ENCODE measurements around the gene IL17RA. TPM values are rescaled to one million over a fixed set of nuclear protein-coding genes. Genes with fewer than 3 reads are reported as not detected.
"Not testable (repeated sequence)": the region's sequence is repeated elsewhere in the genome, so short reads cannot be mapped to it uniquely, and the experiment has no call there.

The IL17RA gene, protein sequence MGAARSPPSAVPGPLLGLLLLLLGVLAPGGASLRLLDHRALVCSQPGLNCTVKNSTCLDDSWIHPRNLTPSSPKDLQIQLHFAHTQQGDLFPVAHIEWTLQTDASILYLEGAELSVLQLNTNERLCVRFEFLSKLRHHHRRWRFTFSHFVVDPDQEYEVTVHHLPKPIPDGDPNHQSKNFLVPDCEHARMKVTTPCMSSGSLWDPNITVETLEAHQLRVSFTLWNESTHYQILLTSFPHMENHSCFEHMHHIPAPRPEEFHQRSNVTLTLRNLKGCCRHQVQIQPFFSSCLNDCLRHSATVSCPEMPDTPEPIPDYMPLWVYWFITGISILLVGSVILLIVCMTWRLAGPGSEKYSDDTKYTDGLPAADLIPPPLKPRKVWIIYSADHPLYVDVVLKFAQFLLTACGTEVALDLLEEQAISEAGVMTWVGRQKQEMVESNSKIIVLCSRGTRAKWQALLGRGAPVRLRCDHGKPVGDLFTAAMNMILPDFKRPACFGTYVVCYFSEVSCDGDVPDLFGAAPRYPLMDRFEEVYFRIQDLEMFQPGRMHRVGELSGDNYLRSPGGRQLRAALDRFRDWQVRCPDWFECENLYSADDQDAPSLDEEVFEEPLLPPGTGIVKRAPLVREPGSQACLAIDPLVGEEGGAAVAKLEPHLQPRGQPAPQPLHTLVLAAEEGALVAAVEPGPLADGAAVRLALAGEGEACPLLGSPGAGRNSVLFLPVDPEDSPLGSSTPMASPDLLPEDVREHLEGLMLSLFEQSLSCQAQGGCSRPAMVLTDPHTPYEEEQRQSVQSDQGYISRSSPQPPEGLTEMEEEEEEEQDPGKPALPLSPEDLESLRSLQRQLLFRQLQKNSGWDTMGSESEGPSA
- 10 to 100 TPM; 37.8 to 38.7 TPM for total RNA-seq

DNA sequence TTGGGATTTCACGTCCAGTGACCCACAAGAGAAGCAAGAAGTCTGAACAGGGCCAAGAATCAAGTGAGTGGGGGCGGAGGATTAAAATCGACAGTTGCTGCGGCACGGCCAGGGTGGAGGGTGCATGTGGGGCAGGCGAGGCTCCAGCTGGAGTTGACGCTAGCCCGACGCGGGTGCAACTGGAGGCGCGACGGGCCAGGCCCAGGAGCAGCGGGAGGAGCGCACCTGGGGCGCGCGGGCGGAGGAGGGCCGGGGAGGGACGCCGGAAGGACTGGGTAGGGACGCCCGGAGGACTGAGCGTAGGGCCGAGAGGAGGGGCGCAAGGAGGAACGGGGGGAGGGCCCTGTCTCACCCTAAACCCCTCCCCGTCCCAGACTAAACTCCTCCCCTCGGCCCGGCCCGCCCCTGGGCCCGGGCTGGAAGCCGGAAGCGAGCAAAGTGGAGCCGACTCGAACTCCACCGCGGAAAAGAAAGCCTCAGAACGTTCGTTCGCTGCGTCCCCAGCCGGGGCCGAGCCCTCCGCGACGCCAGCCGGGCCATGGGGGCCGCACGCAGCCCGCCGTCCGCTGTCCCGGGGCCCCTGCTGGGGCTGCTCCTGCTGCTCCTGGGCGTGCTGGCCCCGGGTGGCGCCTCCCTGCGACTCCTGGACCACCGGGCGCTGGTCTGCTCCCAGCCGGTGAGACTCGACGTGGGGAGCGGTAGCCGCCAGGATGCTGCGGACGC lies at the start of gene IL17RA:
Gene IL17RA (plus strand): TSS at position 447 of the 723 bp plus-strand sequence. CDS start 92 bp downstream, at position 539.
- H3K27ac Mint-ChIP-seq = peak within 1 kb of the TSS; percentile 77
- peak; percentile 96 for DNase-seq
- peaks cover 23% of the 10 kb centered on the region for H3K27me3 Mint-ChIP-seq
- ChIA-PET CTCF (interaction anchor here (4.3 kb wide), 1 partner anchor 87 kb away, joined by 18 read pairs; no protein-coding TSS in a partner anchor), POLR2A (interaction anchor here (0.9 to 4.5 kb wide), 5 partner anchors 11 to 75 kb away, joined by 3 to 39 read pairs (median 4); partner anchors contain the start of gene HDHD5)
- no peaks in the 10 kb centered on the region for H3K9me3 Mint-ChIP-seq
- peak within 1 kb of the TSS; percentile 81 for H3K4me3 Mint-ChIP-seq
- peaks cover 19% of the 10 kb centered on the region for H3K36me3 Mint-ChIP-seq (ENCODE audit: low read depth)
- H3K4me1 Mint-ChIP-seq = peaks cover 50% of the 10 kb centered on the region

DNA sequence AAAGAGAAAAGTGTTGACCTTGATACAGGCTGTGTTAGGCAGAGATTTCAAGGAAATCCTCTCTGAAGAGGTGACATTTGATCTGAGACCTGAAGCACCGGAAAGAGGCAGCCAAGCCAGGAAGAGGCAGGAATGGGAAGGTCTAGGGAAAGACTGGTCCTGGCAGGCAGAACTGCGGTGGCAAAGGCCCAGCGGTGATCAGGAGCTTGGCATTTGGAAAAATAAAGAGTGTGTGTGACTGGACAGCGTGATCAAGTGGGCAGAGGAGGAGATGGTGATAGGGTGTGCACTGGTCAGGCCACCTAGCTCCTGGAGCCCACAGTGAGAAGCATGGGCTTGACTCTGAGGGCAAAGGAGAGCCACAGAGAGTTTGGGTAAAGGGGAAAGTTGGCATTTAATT lies 49.6 kb upstream of the IL17RA start:
- ChIA-PET POLR2A (no interaction called here), CTCF (no interaction called here)
- H3K4me1 Mint-ChIP-seq = no peaks in the 10 kb centered on the region
- peaks cover 17% of the 10 kb centered on the region for H3K27me3 Mint-ChIP-seq
- DNase-seq = no peak
- no peak overlapping the region for H3K27ac Mint-ChIP-seq
- no peaks in the 10 kb centered on the region for H3K9me3 Mint-ChIP-seq
- H3K36me3 Mint-ChIP-seq (ENCODE audit: low read depth) = no peaks in the 10 kb centered on the region
- H3K4me3 Mint-ChIP-seq = no peak overlapping the region

DNA sequence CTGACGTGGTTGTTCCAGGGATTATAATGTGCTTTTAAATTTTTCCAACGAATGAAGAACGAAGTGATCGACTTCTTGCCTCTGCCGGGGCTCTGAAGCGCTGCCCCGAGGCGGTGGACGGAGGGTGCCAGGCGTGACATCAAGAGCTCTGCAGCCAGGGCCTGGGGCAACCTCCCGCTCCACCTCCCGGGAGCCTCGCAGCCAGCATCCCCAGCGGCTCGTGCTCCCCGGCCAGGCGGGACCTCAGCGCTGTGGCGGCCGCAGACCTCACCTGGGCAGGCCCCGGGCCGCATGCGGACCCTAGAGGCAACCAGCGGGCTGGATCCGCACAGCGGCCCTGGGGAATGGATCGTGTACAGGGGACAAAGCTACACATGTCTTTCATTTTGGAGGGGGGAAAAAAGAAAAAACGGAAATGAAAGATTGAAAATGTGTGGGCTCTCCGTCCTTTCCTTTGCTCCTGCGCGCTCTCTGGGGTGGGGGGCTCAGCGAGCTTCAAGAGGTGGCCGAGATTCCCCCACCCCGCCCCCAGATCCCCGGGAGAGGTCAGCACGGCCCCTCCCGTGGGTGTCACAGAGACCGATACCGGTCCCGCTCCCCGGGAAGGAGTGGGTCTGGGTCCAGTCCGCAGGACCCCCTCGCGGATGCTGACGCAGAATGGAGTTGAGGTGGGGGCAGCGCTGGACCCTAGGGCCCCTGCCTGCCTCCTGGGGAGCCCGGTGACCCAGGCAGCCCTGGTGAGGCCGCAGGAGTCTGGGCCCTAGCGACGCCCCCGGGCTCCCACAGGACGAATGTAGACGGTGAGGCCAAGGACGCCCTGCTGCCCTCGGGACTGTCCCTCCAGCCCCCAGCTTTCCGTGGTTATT lies 48.6 kb upstream of the IL17RA start:
- POLR2A ChIA-PET; DNase-seq; CTCF ChIA-PET; H3K4me3 Mint-ChIP-seq; H3K9me3 Mint-ChIP-seq; H3K36me3 Mint-ChIP-seq (ENCODE audit: low read depth); H3K4me1 Mint-ChIP-seq; H3K27ac Mint-ChIP-seq: not testable (repeated sequence)
- H3K27me3 Mint-ChIP-seq = peaks cover 17% of the 10 kb centered on the region

DNA sequence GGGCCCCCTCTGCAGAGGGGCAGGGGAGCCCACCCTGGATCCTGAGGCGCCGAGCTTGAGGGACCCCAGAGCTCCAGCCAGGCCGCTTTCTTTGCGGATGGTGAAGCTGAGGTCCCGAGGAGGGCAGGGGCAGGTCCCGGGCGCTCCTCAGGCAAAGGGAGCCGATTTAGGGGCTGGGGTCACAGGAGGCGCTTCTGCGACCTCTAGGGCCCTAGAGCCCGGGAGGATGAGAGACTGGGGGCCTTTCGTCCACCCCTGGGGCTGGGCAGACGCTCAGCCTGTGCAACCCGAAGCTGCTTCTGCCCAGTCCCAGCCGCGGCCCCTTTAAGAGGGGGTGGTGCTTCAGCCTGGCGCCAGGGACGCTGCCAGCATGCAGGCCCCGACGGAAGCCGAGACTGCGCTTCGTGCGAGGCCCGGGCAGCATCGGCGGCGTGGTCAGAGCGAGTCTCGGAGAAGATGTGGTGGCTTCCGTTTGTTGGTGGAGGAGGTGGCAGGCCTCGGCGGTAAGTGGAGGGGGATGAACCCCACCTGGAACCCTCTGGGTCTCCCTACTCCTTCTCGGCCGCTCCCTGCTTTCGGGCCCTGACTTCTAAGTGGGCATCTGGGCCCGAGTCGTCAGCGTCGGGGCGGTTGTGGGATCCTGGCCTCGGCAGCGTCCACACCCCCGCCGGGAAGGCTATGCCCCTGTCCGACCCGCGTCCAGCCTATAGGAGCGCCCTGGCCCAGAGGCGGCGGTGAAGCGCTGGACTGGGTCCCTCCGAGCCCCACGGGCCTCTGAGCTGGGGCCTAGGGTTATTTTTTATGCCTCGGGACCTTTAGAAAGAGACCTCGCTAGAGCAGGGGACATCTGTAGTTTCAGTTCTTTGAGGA lies 47.7 kb upstream of the IL17RA start:
- POLR2A ChIA-PET; H3K9me3 Mint-ChIP-seq; DNase-seq; H3K4me1 Mint-ChIP-seq; CTCF ChIA-PET; H3K36me3 Mint-ChIP-seq (ENCODE audit: low read depth); H3K27ac Mint-ChIP-seq: not testable (repeated sequence)
- Mint-ChIP-seq H3K27me3 (peaks cover 17% of the 10 kb centered on the region), H3K4me3 (peak overlapping the region; percentile 48)

DNA sequence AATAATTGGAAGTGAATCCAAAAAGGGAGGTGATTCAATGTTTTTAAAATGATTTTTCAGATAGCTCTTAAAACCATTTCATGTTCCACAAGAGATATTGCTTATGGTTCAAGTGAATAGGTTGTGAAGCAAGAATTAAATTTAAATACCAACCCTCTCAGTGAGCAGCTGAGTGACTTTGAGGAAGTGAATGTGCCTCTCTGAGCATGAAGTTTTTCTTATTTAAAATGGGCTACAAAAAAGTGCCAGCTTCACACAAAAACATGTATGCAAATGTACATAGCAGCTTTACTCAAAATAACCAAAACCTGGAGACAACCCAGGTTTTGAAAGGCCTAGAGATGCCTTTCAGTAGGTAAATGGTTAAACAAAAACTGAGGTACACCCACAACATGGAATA lies 41.3 kb upstream of the IL17RA start:
- H3K36me3 Mint-ChIP-seq (ENCODE audit: low read depth) = no peaks in the 10 kb centered on the region
- H3K27ac Mint-ChIP-seq = no peak overlapping the region
- H3K27me3 Mint-ChIP-seq = peaks cover 5% of the 10 kb centered on the region
- ChIA-PET POLR2A (no interaction called here), CTCF (interaction anchor here (0.8 kb wide), 1 partner anchor 14 kb away, joined by 3 read pairs; no protein-coding TSS in a partner anchor)
- no peak overlapping the region for H3K4me3 Mint-ChIP-seq
- H3K4me1 Mint-ChIP-seq = no peaks in the 10 kb centered on the region
- H3K9me3 Mint-ChIP-seq = no peaks in the 10 kb centered on the region
- no peak for DNase-seq

DNA sequence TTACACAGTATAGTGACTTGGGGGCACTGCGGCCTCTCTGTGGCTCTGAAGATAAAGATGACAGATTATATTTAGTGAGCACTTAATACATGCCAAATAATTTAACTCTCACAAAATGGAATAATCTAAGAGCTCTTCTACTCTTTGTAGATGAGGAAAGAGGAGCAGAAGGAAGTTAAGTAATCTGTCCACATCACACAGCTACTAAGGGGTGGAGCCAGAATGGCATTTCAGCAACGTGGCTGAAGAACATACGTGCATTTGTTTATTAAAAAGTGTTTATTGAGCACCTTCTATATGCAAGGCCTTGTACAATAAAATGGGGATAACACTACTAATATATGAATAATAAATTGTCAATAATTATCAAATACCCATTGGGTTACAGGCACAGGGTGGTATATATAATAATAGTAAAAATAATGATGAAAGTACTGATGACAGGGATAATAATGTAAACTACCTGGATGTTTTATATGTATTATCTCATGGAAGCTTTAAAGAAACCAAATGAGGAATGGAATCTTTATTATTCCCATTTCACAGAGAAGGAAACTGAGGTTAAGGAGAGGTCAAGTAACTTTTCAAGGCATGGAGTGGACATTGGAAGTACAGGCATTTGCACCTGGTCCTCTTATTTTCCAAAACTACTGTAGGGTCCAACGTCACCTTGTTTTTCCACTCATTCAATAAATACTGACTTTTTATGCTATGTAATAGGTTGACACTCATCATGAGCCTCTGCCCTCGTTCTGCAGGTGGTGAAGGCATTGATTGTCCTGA lies 38.0 kb upstream of the IL17RA start:
- H3K4me1 Mint-ChIP-seq = no peaks in the 10 kb centered on the region
- no peaks in the 10 kb centered on the region for H3K9me3 Mint-ChIP-seq
- no peak overlapping the region for H3K4me3 Mint-ChIP-seq
- no peak overlapping the region for H3K27ac Mint-ChIP-seq
- DNase-seq = no peak
- H3K36me3 Mint-ChIP-seq (ENCODE audit: low read depth) = no peaks in the 10 kb centered on the region
- POLR2A ChIA-PET = no interaction called here
- peaks cover 8% of the 10 kb centered on the region for H3K27me3 Mint-ChIP-seq
- CTCF ChIA-PET = no interaction called here

DNA sequence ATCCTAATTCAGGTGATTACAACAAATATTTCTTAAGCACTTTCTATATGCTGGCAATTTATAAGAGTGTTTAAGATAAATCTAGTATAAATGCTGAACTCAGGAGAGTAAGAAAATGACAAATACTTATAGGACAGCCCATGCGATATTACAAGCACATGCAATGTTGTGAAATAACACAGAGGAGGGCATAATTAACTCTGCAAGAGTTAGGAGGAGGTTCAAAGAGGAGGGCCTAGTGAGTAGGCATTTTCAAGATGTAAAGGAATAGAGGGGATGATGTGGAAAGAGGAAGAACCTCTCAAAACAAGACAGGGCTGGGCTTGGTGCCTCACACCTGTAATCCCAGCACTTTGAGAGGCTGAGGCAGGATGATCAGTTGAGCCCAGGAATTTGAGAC lies 37.1 kb upstream of the IL17RA start:
- H3K9me3 Mint-ChIP-seq = no peaks in the 10 kb centered on the region
- no peaks in the 10 kb centered on the region for H3K36me3 Mint-ChIP-seq (ENCODE audit: low read depth)
- peaks cover 8% of the 10 kb centered on the region for H3K27me3 Mint-ChIP-seq
- H3K4me1 Mint-ChIP-seq = no peaks in the 10 kb centered on the region
- ChIA-PET CTCF (no interaction called here), POLR2A (no interaction called here)
- H3K4me3 Mint-ChIP-seq = no peak overlapping the region
- no peak for DNase-seq
- no peak overlapping the region for H3K27ac Mint-ChIP-seq

DNA sequence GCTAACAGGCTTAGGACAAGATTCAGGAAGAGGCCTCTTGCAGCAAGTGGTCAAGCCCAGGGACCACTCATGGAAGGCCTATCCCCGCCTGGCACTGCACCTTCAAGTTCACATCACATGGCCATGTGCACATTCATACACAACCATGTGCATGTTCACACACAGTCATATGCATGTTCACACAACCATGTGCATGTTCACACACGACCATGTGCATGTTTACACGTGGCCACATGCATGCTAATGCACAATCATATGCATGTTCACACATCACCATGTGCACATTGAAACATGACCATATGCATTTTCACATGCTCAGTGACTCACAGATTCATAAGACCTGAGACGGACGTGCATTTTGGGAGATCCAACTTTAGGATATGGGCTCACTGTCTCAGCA lies 28.7 kb upstream of the IL17RA start:
- CTCF ChIA-PET = interaction anchor here (3.0 kb wide), 1 partner anchor 138 kb away, joined by 9 read pairs; no protein-coding TSS in a partner anchor

DNA sequence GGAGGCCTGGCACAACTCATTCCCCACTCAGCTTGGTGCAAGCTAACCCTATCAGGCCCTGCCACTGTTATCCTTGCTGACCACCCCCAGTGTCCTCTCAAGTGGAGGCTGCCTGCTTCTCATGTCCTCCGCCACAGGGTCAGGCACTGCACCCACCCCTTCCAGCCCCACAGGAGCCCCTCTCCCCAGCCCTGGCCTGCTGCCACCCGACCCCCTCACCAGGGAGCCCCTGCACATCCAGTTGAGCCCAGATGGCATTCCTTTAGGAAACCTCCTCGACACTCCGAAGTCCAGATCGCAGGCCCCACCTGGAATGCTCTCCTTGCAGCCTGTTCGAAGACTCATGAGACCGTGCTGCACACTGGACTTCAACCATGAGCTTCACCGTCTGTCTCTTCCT lies 28.0 kb upstream of the IL17RA start:
- Mint-ChIP-seq H3K4me1 (no peaks in the 10 kb centered on the region), H3K27me3 (peaks cover 10% of the 10 kb centered on the region), H3K4me3 (no peak overlapping the region), H3K9me3 (no peaks in the 10 kb centered on the region), H3K27ac (no peak overlapping the region), H3K36me3 (ENCODE audit: low read depth) (no peaks in the 10 kb centered on the region)
- CTCF ChIA-PET = interaction anchor here (0.8 to 3.0 kb wide), 3 partner anchors 13 to 139 kb away, joined by 3 to 9 read pairs (median 6); no protein-coding TSS in a partner anchor
- no peak for DNase-seq
- POLR2A ChIA-PET = no interaction called here

More for the DNA sequence above, 28.7 kb upstream of the IL17RA start:
- Mint-ChIP-seq H3K27me3 (peaks cover 9% of the 10 kb centered on the region), H3K27ac (no peak overlapping the region), H3K4me3 (no peak overlapping the region), H3K4me1 (no peaks in the 10 kb centered on the region), H3K36me3 (ENCODE audit: low read depth) (no peaks in the 10 kb centered on the region), H3K9me3 (no peaks in the 10 kb centered on the region)
- DNase-seq = no peak
- POLR2A ChIA-PET = no interaction called here

DNA sequence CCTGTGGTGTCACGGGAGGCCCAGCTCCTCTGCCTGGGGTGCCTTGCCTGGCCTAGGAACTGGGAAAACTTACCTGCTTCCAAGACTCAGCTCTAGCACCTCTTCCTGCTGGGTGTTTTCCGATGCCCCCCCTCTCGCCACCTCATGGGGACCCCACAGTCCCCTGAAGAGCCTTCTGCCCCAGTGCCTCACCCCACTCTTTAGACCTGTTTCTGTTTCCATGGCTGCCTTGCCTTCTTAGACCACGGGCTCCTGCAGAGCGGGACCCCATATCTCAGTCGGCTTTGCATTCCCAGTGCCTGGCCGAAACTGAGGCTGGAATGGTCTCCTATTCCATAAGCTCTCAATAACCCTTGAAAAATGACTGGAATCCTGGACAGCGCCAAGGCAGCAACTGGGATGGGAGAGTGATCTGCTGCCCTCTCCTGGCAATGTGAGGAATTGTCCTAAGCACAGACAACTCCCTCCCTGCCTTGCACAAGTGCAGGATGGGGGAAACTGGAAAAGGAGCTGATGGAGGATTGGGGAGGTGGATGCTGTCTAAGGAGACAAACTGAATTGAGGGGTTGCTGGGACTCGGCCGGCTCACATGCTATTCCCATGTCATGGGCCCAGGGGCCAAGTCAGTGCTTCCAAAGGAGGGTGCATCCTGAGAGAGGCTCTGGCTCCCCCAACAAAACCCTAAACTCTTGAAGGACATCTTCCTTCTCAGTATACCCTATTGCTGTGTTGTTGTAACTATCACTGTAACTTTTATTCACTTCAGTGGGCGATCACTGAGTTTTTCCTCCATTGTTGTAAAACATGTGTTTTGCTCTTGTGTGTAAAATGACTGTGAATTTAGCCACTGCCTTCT lies 26.6 kb upstream of the IL17RA start:
- peak; percentile 47 for DNase-seq
- no peak overlapping the region for H3K27ac Mint-ChIP-seq
- no peaks in the 10 kb centered on the region for H3K9me3 Mint-ChIP-seq
- H3K4me3 Mint-ChIP-seq = no peak overlapping the region
- H3K36me3 Mint-ChIP-seq (ENCODE audit: low read depth) = no peaks in the 10 kb centered on the region
- peaks cover 13% of the 10 kb centered on the region for H3K27me3 Mint-ChIP-seq
- H3K4me1 Mint-ChIP-seq = no peaks in the 10 kb centered on the region
- ChIA-PET CTCF (interaction anchor here (0.6 to 3.0 kb wide), 13 partner anchors 8 to 443 kb away, joined by 3 to 11 read pairs (median 4); no protein-coding TSS in a partner anchor), POLR2A (no interaction called here)

Data from activated CD4-positive, alpha-beta memory T cell treated with anti-CD3 and anti-CD28 coated beads, Interleukin-2, amount 10 ng/mL, durations not matched to agents 7 days and 5 days (primary cell).